WI38 (cell line): ENCODE data around the gene PAPPA.

Source experiments
- H3K4me3 ChIP-seq: 2 replicates; pipeline ENCODE4 v1.5.1; 2011; ENCODE audit warnings: low read depth, mild to moderate bottlenecking, control low read depth, low read length
- TF ChIP-seq, protein P1 (sequence below): IDR thresholded peaks from 2 replicates; pipeline ENCODE4 v1.5.1; 2012; ENCODE audit warnings: low read depth, mild to moderate bottlenecking, control low read depth, low read length

Gene PAPPA

GRCh38 chr9:116275418-116276195, 122.0 kb downstream of the PAPPA start:
- TF ChIP-seq, protein P1, sequence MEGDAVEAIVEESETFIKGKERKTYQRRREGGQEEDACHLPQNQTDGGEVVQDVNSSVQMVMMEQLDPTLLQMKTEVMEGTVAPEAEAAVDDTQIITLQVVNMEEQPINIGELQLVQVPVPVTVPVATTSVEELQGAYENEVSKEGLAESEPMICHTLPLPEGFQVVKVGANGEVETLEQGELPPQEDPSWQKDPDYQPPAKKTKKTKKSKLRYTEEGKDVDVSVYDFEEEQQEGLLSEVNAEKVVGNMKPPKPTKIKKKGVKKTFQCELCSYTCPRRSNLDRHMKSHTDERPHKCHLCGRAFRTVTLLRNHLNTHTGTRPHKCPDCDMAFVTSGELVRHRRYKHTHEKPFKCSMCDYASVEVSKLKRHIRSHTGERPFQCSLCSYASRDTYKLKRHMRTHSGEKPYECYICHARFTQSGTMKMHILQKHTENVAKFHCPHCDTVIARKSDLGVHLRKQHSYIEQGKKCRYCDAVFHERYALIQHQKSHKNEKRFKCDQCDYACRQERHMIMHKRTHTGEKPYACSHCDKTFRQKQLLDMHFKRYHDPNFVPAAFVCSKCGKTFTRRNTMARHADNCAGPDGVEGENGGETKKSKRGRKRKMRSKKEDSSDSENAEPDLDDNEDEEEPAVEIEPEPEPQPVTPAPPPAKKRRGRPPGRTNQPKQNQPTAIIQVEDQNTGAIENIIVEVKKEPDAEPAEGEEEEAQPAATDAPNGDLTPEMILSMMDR, result no peak
- no peak overlapping the region for H3K4me3 ChIP-seq

- no peak overlapping the region for H3K4me3 ChIP-seq
- TF ChIP-seq, protein P1, result no peak
Observed at GRCh38 chr9:116276196-116276493, 122.6 kb downstream of the PAPPA start.

DNA sequence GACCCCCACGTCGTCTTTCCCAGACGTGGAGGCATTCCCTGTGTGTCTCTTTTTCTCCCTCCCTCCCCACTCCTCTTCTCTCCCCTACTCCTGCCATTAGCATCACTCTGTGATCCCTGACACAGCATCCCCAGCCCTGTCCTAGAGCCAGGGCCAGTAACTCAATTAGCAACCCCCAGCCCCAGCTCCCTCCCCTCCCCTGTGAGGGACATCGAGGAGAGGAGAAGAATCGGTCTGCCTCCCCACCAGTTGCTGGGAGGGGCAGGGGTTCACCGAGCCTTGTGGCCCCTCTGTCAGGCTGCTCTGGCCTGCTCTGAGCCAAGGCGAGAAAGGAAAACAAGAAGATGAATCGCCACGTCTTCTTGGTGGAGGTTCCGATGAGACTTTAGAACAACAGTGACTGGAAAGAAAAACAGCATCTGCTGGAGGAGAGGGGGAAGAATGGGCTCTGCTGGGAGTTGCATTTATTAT, 123.1 kb downstream of the PAPPA start:
- no peak overlapping the region for H3K4me3 ChIP-seq
- TF ChIP-seq, protein P1, result no peak

DNA sequence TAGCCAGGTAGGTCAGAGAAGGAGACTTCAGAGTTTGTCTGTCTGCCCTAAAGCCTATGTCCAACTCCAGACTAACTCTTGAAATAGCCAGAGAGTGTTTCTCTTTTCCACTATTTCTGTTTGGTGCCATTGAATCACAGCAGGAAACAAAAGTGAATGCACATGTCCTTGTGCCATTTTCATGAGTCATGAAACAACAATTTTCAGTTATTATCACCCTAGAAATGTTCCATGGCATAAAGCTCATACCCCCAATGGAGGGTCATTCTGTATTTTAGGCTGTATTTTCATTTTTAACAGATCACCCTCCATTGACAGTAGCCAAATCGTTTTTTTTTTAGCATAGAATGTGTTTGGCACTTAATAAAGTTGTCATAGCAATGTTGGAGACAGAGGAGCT, 124.7 kb downstream of the PAPPA start:
- H3K4me3 ChIP-seq, result no peak overlapping the region
- TF ChIP-seq, protein P1, result no peak

DNA sequence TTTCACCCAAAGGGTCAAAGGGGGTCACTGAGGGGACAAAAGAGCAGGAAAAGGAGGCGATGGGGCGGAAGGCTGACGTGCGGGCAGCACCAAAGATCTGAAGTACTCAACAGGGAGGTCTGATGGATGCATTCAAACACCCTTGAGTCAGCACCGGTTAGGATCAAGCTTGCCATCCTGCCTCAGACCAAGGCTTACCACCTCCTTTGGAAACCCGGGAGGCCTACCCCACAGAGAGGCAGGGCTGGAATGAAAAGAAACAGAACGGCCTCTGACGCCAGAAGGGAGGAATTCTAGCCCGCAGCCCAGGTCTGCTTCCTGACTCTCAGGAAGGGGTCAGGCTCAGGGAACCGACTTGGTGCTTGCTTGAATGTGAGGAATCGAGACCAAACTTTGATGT, 125.6 kb downstream of the PAPPA start:
- TF ChIP-seq, protein P1, result no peak
- H3K4me3 ChIP-seq, result no peak overlapping the region

DNA sequence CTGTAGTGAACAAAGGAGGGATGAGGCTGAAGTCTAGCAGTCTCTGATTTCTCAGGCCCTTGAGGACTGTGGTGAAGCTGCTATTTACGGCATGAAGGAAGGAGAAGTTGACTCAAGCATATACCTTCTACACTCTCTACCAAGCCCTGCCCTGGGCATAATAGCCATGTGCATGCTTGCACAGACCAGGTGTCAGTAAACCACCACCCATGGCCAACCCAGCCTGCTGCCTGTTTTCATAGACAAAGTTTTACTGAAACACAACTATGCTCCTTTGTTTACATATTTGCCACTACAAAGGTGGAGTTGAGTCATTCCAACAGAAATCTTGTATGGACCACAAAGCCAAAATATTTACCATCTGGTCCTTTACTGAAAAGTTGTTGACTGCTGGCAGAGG, 126.9 kb downstream of the PAPPA start:
- H3K4me3 ChIP-seq, result no peak overlapping the region
- TF ChIP-seq, protein P1, result no peak

DNA sequence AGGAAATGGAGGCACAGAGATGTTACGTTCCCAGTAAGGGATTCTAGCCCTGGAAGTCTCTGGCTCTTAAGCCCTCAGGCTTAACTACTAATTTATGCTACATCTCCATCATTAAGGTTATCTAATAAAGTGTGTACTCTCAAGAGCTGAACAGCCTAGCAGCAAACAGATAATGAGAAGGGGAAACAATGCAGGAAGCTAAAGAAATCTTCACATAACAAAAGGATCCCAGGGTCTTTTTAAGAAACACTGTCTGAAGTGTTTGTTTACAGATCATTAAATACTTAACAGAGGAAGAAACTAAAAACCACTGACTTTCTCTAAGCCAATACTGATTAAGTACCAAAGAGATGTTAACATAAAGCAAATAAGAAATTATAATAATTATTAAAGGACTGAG, 129.0 kb downstream of the PAPPA start:
- TF ChIP-seq, protein P1, result no peak
- no peak overlapping the region for H3K4me3 ChIP-seq
